OCI-M2 (cell line): ENCODE data around the gene COBL.

Experiments
- DNase-seq: peaks from one replicate; lab custom pipeline; 2025; ENCODE audit not compliant: unreplicated experiment; lab: John Stamatoyannopoulos, UW

Gene COBL

DNA sequence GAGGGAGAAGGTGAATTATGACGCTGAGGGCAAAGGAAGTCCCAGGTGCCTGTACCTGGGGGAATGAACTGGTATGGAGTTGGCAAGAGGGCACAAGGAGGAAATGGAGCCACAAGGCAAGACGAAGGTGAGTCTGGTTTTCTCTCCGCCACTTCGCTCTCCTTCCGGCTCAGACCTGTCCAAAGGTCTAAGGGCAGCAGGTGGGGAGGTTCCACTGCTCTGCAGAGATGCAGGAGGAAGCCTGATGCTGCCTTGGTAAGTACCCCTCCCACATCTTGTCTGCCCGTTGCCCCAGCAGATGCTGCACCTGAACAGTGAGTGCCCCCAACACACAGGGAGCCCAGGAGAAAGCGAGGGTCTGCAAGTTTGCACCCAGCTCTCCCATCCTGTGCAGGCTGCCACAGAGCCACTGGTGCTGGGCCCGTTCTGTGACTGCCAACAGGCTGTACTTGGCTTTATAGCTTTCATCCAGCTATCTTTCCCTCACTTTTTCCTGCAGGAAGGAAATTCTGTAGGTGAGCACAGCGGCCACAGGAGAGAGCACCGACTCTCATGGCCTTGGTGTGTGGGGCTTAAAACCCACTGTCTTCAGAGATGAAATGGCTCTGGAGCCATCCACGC is 235.2 kb downstream of the COBL start:
- DNase-seq, result no peak

DNA sequence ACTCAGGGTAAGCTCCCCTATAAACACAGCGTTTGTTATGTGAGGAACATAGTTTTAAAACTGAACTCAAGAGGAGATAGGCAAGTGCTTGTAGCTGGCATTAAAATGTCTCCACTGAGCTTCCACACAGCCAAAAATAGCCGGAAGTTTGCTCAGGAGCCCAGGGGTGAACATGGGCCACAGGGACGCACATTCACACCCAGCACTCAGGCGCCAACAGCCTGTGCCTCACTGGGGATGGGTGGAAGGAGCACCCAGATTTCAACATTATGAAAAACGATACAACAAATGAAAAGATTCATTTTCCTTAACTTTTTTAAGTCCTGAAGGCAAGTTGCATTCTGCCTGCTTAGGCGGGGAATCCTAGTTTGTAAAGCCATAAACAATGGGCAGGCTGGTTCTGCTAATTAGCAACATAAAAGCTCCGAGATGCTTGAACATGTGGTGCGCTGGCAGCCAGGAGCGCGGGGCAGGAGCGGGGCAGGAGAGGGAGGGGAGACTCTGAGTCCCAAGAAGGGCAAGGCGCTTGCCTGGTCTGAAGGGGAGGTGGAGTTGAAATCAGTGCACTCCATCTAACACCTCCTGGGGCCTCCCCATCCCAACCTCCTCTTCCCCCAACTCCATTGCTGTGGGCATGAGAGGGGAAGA is 235.9 kb downstream of the COBL start:
- DNase-seq, result no peak

DNA sequence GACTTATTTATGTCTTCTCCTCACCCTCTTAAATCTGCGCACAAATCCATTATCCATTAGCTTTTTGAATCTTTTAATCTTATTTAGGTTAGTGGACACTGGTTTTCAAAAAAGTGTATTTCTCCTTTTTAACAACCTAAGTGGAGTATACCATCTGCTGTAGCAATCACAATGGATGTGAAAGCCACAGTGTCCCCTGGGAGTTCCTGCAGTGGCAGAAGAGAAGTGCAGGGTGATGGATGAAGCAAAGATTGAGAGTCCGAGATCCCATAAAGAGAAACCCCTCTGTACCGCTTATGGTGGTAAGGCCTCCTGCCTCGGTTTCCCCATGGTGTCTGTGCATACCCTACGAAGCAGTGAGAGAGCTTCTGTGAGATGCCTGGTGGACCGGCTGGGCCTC is 236.4 kb downstream of the COBL start:
- DNase-seq, result no peak

DNA sequence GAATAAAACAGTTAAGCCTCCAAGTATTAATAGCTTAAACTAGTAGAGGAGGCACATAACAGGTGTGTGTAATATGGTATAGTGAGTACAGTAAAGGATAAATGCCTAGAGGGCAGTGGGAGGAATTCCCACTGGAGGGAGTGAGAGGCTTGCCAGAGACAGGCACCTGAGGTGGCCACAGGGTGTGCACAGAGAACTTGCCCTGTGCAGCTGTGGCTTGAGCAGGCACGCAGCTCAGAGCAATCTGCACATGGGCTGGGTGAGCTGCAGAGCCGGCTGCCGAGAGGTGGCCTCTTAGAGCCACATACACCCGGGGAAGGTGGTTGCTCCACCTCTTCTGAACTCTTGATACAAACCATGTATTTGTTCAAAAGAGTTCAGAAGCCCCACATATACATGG is 237.1 kb downstream of the COBL start:
- DNase-seq, result no peak

DNA sequence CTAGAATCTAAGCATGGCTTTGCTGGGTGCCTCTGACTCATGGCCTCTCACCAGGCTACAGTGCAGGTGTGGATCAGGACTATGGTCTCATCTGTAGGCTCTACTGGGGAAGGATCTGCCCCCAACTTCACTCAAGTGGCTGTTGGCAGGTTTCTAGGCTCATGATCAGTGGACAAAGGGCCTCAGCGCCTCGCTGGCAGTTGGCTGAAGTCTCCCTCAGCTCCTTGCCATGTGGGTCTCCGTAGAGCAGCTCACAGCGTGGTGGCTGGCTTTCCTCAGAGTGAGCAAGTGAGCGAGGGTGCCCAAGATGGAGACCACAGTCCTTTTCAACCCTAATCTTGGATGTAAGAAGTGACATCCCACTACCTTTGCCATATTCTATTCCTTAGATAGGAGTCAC is 238.0 kb downstream of the COBL start:
- DNase-seq, result no peak

DNA sequence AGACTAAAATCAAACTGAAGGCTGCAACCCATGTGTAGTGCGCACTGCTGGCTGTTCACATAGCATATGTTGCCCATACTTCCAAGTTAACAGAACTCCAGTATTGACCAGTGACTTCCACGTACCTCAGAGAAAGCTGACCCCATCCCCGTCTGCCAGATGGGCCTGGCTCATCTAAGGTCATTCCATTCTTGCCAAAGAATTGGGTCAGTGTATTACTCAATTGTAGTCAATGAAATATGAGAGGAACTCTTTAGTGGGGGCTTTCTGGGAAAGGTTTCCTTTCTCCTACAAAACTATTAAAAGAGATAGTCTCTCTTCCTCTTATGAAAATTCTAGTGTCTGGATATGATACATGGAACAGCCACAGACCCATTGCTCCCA is 238.6 kb downstream of the COBL start:
- no peak for DNase-seq

DNA sequence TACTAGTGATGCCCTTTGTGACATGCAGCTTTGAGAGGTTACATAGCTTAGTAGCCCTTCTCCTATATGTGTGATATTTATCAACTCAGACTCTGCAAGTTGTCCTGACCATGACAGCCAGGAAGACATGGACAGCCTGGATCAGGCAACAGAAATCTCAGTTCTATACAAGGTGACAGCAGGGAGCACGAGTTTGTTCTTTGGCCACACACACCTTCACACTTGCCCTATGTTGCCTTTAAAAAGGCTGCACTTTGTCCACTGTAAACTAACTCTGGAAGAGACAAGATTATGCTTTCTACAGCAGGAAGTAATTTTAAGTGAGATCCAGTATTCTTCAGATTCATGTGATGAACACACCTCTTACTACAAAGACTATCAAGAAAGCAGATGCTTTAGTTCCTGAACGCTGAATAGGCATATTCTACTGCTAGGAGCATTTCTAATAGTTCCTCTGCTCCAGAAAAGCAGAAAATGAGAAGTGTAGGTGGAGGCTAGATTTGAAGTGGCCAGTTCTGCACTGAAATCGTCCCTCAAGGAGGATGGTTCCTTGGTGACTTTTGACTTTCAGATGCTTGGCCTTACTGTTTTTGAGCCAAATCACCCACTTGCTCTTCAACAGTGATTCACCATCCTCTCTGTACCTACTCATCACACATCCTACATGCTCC is 239.2 kb downstream of the COBL start:
- DNase-seq, result no peak

DNA sequence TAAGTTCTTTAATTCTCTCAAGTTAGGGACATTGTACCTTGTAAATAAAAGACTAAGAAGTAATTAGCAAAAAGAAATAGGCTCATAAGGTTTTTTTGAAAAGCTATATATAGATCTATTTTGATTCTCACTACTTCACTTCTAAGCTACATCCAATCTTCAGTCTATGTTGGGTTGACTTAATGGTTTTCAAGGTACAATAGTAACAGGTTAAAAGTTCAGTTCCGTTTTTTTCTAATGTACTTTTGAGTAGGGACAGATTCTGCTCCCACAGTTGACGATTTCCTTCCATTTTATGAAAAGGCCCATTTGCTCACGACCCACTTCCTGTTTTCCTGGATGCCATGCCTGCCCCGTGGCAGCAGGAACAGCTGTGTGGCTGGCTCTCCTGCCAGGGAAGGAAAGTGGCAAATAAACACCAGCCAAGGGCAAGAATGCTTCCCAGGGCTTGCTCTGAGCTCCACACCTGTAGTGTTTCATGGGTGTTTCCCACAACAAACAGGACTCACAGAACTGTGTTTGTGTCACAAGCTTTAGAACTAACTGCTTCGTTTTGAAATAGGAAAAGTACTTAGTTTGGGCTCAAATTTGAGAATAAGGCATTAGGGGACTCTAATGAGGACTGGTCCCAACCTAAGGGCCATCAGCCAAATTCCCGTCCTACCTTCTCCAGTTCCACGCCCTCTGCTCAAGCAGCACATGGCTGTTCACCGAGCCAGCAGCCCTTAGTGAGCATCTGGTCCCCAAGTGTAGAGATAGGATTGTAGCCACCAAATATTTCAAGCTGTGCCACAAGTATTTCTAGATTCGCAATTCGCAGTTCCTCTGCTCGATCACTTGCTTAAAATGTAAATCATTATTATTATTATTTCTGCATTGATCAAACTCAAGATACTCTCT is 240.7 kb downstream of the COBL start:
- DNase-seq, result no peak

DNA sequence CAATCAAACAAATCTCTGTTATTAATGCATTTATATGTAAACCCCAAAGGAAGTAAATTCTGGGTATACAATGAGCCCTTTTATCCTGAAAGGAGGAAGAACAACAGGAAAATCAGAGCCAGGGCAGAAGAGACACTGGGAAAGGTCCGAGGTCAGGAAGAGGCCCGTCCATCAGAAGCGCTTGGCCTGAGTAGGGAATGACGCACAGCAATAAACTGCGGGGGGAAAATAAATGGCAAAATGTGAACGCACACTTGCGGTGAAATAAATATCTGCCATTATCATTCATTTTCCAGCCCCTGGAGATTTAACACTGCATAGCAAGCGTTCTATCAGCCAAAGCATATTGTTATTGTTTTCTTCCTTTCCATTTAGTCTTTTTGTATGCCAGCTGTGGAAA is 243.4 kb downstream of the COBL start:
- no peak for DNase-seq

DNA sequence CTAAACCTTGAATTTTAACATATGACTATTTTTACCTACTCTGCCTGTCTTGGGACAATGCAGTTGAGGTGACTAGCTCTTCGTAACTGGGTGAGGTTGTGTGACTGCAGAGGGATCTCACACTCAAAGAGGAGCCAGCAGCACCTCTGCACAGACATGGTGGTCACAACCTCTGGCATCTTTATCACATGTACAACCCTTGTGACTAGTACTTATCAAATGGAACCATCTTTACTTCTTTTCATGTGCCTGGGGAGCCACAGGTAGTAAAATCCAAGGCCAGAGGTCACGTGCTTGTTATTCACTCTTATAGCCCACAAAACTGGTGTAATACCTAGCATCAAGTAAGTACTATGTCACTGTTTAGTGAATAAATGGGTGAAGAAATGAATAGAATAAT is 244.3 kb downstream of the COBL start:
- no peak for DNase-seq

DNA sequence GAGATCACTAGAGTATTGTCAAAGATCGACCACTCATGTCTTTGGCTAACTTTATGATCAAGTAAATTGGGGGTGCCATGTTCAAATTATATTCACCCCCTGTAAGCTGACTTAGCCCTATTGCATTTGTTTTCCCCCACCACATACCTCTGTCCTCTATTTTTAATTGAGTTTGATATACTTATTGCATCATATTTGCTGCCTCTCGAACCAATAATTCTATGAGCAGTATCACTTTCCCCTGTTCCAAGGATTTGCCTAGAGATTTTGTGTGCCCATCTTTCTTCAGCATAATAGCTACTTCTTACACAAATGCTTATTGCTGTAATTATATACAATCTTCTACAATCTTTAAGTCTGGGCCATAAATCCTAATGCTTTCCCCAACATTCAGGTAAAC is 245.2 kb downstream of the COBL start:
- no peak for DNase-seq

DNA sequence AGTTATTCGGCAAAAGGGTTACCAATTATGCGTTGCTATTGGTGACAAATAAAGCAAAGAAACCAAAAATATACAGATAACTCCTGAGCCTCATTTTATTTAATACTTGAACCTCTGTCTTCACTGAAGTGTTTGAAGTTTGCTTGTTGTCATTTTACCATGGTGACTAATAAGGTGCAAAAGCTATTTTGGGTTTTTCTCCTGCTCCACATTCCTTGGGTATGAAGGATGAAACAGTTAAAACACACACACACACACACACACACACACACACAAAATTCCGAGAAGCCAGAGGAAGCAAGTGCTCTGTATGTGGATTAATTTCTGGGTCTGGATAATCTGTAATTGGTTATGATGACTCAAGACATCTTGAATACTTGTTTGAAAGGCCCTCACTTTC is 246.5 kb downstream of the COBL start:
- no peak for DNase-seq

DNA sequence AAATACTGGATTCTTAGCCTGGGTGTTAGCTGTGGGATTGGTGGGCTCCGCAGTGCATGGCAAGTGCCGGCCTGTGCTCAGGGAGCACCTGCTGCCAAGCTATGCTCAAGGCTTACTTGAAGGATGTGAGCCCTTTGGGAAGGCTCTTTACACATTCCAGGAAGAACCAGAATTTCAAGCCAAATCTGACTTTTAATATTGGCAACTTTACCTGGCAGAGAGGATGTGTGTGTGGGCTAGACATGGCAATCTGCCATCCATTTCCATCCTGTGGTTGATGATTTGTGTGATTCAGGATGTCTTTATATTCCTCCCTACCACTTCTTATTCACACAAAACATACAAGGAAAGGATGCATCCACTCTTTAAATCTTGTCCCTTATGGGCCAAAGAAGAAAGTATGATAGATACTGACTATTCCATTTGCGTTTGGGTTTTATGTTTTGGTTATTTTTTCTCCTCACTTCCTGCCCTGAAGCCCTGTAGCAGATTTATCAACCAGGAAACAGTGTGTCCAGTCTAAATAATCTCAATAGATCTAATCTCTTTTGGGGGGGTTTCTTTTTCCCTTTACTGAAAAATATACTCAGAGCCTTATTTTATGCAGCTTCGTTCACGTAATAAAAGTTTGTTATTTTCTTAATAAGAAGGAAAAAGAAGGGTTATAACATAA is 247.1 kb downstream of the COBL start:
- no peak for DNase-seq

DNA sequence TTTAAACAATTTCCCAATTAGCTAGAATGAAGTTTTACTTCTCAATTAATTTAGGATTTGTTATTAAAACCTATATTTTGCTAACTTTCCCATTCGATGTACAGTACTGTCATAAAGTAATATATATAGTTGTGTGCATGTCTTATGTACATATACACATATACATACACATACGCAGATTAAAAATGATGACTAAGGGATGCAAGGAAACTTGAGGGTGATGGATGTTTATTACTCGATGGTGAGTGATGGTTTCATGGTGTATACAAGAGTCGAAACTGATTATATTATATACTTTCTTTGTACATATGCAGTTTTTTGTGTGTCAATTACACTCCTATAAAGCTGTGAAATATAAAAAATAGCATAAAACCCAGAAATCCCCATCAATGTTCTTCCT is 248.2 kb downstream of the COBL start:
- DNase-seq, result no peak

DNA sequence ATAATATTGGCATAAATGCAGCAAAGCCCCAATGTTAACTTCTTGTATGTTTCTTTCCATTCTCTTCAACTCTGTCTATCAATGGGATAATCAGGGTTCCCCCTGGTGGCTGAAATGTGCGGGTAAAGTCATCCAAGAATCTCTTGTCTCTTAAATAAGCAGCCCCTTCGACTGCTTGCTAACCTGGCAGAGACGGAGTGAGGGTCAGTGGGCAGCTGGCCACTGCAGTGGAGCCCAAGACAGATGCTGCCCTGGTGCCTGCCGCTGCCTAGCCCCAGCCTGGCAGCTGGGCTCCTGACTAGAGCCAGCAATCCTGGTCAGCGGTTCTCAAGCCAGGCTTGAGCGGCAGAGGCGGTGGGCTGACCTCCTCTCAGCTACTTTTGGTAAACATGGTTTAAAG is 248.9 kb downstream of the COBL start:
- DNase-seq, result no peak

DNA sequence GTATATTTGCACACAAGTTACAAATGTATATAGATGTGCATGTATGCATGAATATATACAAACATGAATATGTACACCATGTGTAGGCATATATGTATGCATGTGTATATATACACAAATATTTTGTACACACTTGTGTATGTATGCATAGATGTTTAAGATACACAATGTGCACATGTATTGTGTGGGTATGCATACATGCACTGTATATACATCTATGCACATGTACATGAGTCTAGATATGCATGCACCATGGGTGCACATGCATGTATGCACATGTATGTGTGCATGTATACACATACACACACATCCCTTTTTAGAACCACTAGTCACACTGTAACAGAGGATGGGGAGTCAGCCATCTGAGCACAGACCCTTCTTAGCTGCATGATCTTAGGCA is 249.4 kb downstream of the COBL start:
- DNase-seq, result no peak

DNA sequence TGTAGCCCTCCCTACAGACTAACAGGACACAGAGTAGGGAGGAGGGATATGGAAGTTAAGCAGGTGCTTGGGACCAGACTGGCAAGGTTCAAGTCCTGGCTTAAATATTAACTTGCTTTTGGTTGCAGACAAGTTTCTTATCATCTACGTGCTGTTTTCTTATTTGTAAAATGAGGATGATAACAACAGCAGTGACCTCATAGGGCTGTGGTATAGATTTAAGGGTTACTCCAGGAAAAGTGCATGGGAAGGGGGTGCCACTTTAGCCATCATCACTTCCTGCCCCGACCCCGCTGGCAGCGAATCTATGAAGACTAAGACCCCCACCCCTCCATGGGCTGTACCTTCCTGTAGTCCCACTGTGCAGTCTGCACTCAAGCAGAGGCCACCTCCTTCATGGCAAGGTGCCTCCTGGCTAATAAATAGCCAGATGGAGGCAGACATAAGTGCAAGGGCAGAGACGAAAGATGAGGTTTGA is 250.2 kb downstream of the COBL start:
- DNase-seq, result no peak

DNA sequence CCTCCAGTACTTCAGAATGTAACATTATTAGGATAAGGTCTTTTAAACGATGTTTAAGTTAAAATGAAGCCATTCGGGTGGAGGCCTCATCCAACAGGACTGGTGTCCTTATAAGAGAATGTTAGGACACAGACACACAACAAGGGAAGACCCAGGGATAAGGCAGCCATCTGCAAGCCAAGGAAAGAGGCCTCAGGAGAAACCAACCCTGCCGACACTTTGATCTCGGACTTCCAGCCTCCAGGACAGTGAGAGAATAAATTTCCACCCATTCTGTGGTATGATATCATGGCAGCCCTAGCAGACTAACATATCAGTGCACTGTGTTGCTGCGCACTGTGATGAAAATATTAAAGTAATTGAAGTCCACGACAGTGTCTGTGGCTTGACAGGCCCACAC is 250.8 kb downstream of the COBL start:
- DNase-seq, result no peak

DNA sequence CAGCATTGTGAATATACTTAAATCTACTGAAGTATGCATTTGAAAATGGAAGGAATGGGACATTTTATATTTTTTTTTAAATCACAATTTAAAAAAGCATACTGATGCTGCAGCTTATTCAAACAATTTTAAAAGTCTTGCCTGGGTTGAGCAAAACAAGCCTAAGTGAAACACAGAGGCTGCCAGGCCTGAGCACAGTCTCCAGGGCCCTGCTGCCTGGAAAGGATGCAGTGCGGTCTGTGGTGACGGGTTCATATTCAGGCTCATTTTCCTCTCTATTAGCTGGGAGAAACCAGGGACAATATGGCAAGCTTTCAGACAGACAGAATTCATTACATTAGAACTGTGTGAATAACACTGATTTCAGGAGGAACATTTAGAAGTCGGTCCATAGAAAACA is 251.9 kb downstream of the COBL start:
- no peak for DNase-seq

DNA sequence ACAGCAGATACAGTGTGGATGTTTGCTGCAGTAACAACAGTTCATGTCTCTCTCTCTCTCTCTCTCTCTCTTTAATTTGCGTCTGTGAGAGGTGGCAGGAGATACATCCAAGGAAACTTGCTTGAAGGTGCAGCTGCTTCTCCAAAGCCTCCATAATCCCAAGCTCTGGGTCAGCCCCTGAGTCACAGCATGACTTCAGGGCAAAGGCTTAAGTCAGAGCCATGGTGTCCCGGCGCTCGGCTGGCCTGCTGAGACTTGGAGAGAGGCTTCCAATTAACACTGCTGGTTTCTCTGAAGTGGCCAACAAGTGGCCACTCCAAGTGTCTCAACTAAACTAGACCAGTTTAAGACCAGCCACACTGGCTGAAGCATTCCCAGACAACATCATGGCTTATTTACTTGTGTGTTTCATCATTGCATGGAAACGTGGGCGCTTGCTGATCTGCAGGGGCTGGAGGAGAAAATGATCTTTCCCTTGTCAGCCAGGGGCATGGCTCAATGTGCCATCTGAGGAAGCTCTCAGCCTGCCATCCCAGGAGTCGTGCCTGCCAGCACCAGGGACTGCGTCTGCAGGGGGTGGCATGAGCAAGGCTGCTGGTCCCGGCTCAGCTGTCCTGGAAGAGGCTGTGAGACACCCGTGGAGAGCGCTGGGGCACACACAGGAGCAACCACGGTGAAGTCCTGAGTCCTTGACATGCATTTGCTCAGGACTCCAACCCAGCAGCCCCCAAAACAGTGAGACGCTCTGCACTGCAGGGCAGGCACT is 254.2 kb downstream of the COBL start:
- DNase-seq, result no peak
